HEK293 (cell line): ENCODE results near the gene SMARCD1.

ENCODE experiments used
- CTCF ChIA-PET: fragments of 350-600 bp; formaldehyde crosslinking; extraction: SDS; loops from one replicate; lab custom pipeline; 2021; ENCODE audit warnings: antibody characterized with exemption; lab: Yijun Ruan, JAX
- POLR2A ChIA-PET: fragments of 300-600 bp; formaldehyde crosslinking; extraction: SDS; loops from one replicate; lab custom pipeline; 2020; ENCODE audit warnings: antibody characterized with exemption, inconsistent platforms; lab: Yijun Ruan, JAX
- H3K27ac ChIP-seq: fragments of 200-500 bp; sonication (Bioruptor generic); 2 replicates; pipeline ENCODE4 v1.5.1; 2014; ENCODE audit warnings: low read depth, low read length, control low read depth, inconsistent platforms; ENCODE audit errors: extremely low read depth
- H3K36me3 ChIP-seq, 2 experiments: fragments of 200-500 bp in 1 of 2; sonication (Bioruptor generic) in 1 of 2; 1 replicate in 1 of 2; 2 replicates in 1 of 2; pipeline ENCODE4 v1.5.1; 2014 to 2017; ENCODE audit warnings: inconsistent platforms in 2 of 2, low read length in 2 of 2; ENCODE audit not compliant: control insufficient read depth in 2 of 2, insufficient read depth in 1 of 2
- H3K4me1 ChIP-seq: fragments of 200-500 bp; sonication (Bioruptor generic); 2 replicates; pipeline ENCODE4 v1.5.1; 2014; ENCODE audit warnings: mild to moderate bottlenecking, low read length, inconsistent platforms; ENCODE audit not compliant: control insufficient read depth, insufficient read depth
- H3K4me3 ChIP-seq: 2 replicates; pipeline ENCODE4 v1.5.1; 2011; ENCODE audit warnings: low read depth, mild to moderate bottlenecking, control low read depth, low read length, moderate library complexity
- H3K9me3 ChIP-seq: fragments of 200-500 bp; sonication (Bioruptor generic); 2 replicates; pipeline ENCODE4 v1.5.1; 2014; ENCODE audit warnings: low read depth, low read length, inconsistent platforms; ENCODE audit not compliant: control insufficient read depth, insufficient read depth
- GLI2 ChIP-seq: fragments of 450-650 bp; formaldehyde crosslinking; IDR thresholded peaks from 2 replicates; pipeline ENCODE4; 2017; ENCODE audit warnings: missing biosample characterization, missing genetic modification characterization, low read depth, borderline replicate concordance
- GLI4 ChIP-seq: fragments of 450-650 bp; formaldehyde crosslinking; IDR thresholded peaks from 2 replicates; pipeline ENCODE4 v1.5.1; 2016; ENCODE audit warnings: missing biosample characterization, missing genetic modification characterization
- KLF1 ChIP-seq: fragments of 450-650 bp; formaldehyde crosslinking; IDR thresholded peaks from 2 replicates; pipeline ENCODE4 v1.5.1; 2016; ENCODE audit warnings: missing biosample characterization, missing genetic modification characterization
- KLF9 ChIP-seq: fragments of 450-650 bp; formaldehyde crosslinking; IDR thresholded peaks from 2 replicates; pipeline ENCODE4 v1.5.1; 2016; ENCODE audit warnings: missing biosample characterization, missing genetic modification characterization, low read depth
- REST ChIP-seq: fragments of 450-650 bp; formaldehyde crosslinking; IDR thresholded peaks from 2 replicates; pipeline ENCODE4 v1.5.1; 2016; ENCODE audit warnings: missing biosample characterization, missing genetic modification characterization
- SCRT1 ChIP-seq: fragments of 450-650 bp; formaldehyde crosslinking; IDR thresholded peaks from 2 replicates; pipeline ENCODE4 v1.5.1; 2016; ENCODE audit warnings: missing biosample characterization, missing genetic modification characterization, borderline replicate concordance
- SCRT2 ChIP-seq: fragments of 450-650 bp; formaldehyde crosslinking; IDR thresholded peaks from 2 replicates; pipeline ENCODE4 v1.5.1; 2016; ENCODE audit warnings: missing biosample characterization, missing genetic modification characterization
- ZBTB20 ChIP-seq: fragments of 450-650 bp; formaldehyde crosslinking; IDR thresholded peaks from 2 replicates; pipeline ENCODE4 v1.5.1; 2016; ENCODE audit warnings: missing biosample characterization, missing genetic modification characterization
- ZNF184 ChIP-seq: fragments of 450-650 bp; IDR thresholded peaks from 2 replicates; pipeline ENCODE4 v1.5.1; 2018; ENCODE audit warnings: missing biosample characterization, mild to moderate bottlenecking, missing genetic modification characterization
- ZNF223 ChIP-seq: fragments of 450-650 bp; formaldehyde crosslinking; IDR thresholded peaks from 2 replicates; pipeline ENCODE4 v1.5.1; 2016; ENCODE audit warnings: missing biosample characterization, missing genetic modification characterization
- ZNF354C ChIP-seq: fragments of 450-650 bp; formaldehyde crosslinking; IDR thresholded peaks from 2 replicates; pipeline ENCODE4 v1.5.1; 2016; ENCODE audit warnings: missing biosample characterization, missing genetic modification characterization, low read depth, borderline replicate concordance
- ZNF433 ChIP-seq: fragments of 450-650 bp; formaldehyde crosslinking; IDR thresholded peaks from 2 replicates; pipeline ENCODE4 v1.5.1; 2016; ENCODE audit warnings: missing biosample characterization, missing genetic modification characterization, low read depth
- ZNF48 ChIP-seq: fragments of 450-650 bp; formaldehyde crosslinking; IDR thresholded peaks from 2 replicates; pipeline ENCODE4 v1.5.1; 2016; ENCODE audit warnings: missing biosample characterization, missing genetic modification characterization
- ZNF555 ChIP-seq: fragments of 450-650 bp; formaldehyde crosslinking; conservative IDR thresholded peaks from 2 replicates; pipeline ENCODE4 v1.5.1; 2017; ENCODE audit warnings: missing biosample characterization, mild to moderate bottlenecking, missing genetic modification characterization, inconsistent platforms
- ZNF571 ChIP-seq: fragments of 450-650 bp; formaldehyde crosslinking; IDR thresholded peaks from 2 replicates; pipeline ENCODE4 v1.5.0; 2017; ENCODE audit warnings: missing biosample characterization, missing genetic modification characterization
- ZNF747 ChIP-seq: fragments of 450-650 bp; formaldehyde crosslinking; IDR thresholded peaks from 2 replicates; pipeline ENCODE4 v1.5.1; 2016; ENCODE audit warnings: missing biosample characterization, missing genetic modification characterization
- TF ChIP-seq, protein P1 (sequence below): fragments of 450-650 bp; formaldehyde crosslinking; IDR thresholded peaks from 2 replicates; pipeline ENCODE4 v1.5.1; 2016; ENCODE audit warnings: missing biosample characterization, missing genetic modification characterization
- TF ChIP-seq, protein P2 (sequence below): fragments of 450-650 bp; formaldehyde crosslinking; IDR thresholded peaks from 2 replicates; pipeline ENCODE4 v1.5.1; 2016; ENCODE audit warnings: missing biosample characterization, missing genetic modification characterization

SMARCD1 gene

GRCh38 chr12:50060120-50060468, 25.0 kb upstream of the SMARCD1 start:
- H3K27ac ChIP-seq: no peak overlapping the region
- TF ChIP-seq SCRT2 (tag by site-specific recombination) (peak; percentile 83), SCRT1 (tag by site-specific recombination) (peak; percentile 94)
- TF ChIP-seq, protein P1, sequence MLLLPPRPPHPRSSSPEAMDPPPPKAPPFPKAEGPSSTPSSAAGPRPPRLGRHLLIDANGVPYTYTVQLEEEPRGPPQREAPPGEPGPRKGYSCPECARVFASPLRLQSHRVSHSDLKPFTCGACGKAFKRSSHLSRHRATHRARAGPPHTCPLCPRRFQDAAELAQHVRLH (tag by site-specific recombination): no peak
- TF ChIP-seq, all 188 proteins: peak for 2
- CTCF ChIA-PET: interaction anchor here (0.7 to 5.1 kb wide), 3 partner anchors 10 to 94 kb away, joined by 5 to 40 read pairs (median 23); no protein-coding TSS in a partner anchor
- Histone ChIP-seq H3K4me1 (no peaks in the 10 kb centered on the region; the same call in 1 of the 2 replicates), H3K9me3 (no peaks in the 10 kb centered on the region), H3K4me3 (no peak overlapping the region), H3K36me3 (peaks cover 0 to 34% of the 10 kb centered on the region in 2 experiments; a peak in 1 of 3 replicates)
- POLR2A ChIA-PET: interaction anchor here (1.5 kb wide), 1 partner anchor 25 kb away, joined by 5 read pairs; the partner anchor contains the start of gene SMARCD1

DNA sequence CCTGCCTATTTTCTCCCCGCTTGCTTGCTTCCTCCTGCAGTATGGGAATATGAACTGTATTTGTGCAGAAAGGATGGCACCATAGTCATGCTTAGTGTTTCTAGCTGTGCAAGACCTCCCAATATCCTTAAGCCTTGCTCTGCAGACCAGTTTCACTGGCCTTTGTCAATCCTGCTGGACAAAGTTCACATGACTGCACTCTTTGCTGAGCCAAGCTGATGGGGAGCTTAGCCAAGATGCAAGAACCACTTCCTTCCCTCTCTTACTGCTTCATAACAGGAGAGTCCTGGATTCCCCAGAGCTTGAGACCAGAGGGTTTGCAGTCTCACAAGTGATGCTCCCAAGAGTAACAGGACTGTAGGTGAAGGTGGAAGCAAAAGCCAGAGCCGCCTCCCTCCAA, 24.0 kb upstream of the SMARCD1 start:
- peaks cover 0 to 42% of the 10 kb centered on the region in 2 experiments; a peak in 1 of 3 replicates for H3K36me3 ChIP-seq

GRCh38 chr12:50061946-50062686, 23.0 kb upstream of the SMARCD1 start:
- Histone ChIP-seq H3K9me3 (no peaks in the 10 kb centered on the region), H3K27ac (no peak overlapping the region), H3K36me3 (peaks cover 0 to 47% of the 10 kb centered on the region in 2 experiments; a peak in 1 of 3 replicates), H3K4me1 (no peaks in the 10 kb centered on the region; the same call in 1 of the 2 replicates), H3K4me3 (no peak overlapping the region)
- ChIA-PET POLR2A (interaction anchor here (0.5 kb wide), 1 partner anchor 54 kb away, joined by 4 read pairs; no protein-coding TSS in a partner anchor), CTCF (interaction anchor here (0.6 to 7.2 kb wide), 4 partner anchors 8 to 95 kb away, joined by 3 to 51 read pairs (median 28); no protein-coding TSS in a partner anchor)
- TF ChIP-seq ZNF354C (tag by site-specific recombination): no peak
- TF ChIP-seq ZNF571 (tag by site-specific recombination): no peak
- TF ChIP-seq GLI4: no peak
- no peak for TF ChIP-seq ZBTB20 (tag by site-specific recombination)
- no peak for TF ChIP-seq REST (tag by site-specific recombination)
- no peak for TF ChIP-seq ZNF223 (tag by site-specific recombination)
- no peak for TF ChIP-seq KLF9 (tag by site-specific recombination)
- TF ChIP-seq ZNF184 (tag by site-specific recombination): no peak
- no peak for TF ChIP-seq ZNF48 (tag by site-specific recombination)
- TF ChIP-seq, protein P2, sequence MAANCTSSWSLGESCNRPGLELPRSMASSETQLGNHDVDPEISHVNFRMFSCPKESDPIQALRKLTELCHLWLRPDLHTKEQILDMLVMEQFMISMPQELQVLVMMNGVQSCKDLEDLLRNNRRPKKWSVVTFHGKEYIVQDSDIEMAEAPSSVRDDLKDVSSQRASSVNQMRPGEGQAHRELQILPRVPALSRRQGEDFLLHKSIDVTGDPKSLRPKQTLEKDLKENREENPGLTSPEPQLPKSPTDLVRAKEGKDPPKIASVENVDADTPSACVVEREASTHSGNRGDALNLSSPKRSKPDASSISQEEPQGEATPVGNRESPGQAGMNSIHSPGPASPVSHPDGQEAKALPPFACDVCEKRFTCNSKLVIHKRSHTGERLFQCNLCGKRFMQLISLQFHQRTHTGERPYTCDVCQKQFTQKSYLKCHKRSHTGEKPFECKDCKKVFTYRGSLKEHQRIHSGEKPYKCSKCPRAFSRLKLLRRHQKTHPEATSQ: no peak
- no peak for TF ChIP-seq ZNF433 (tag by site-specific recombination)

More for the DNA sequence above, 24.0 kb upstream of the SMARCD1 start:
- ChIA-PET POLR2A (no interaction called here), CTCF (interaction anchor here (0.7 to 5.1 kb wide), 4 partner anchors 9 to 116 kb away, joined by 4 to 40 read pairs (median 20); no protein-coding TSS in a partner anchor)
- Histone ChIP-seq H3K4me3 (no peak overlapping the region), H3K9me3 (no peaks in the 10 kb centered on the region), H3K27ac (no peak overlapping the region), H3K4me1 (no peaks in the 10 kb centered on the region; the same call in 1 of the 2 replicates)
- TF ChIP-seq ZNF747: no peak
- no peak for TF ChIP-seq KLF9 (tag by site-specific recombination)
- TF ChIP-seq REST (tag by site-specific recombination): no peak
- no peak for TF ChIP-seq SCRT2 (tag by site-specific recombination)
- TF ChIP-seq GLI2 (tag by site-specific recombination): no peak
- TF ChIP-seq ZNF555 (tag by site-specific recombination): no peak
- no peak for TF ChIP-seq KLF1 (tag by site-specific recombination)
